KMS-11 (cell line): ENCODE data around the gene FARS2.

Experiments
- H2AFZ ChIP-seq: fragments of 200-600 bp; sonication (generic); 2 replicates; pipeline ENCODE4 v1.6.1; 2016; ENCODE audit warnings: antibody characterized with exemption, mixed run types, low read depth
- H3K27ac ChIP-seq: fragments of 200-600 bp; sonication (generic); 2 replicates; pipeline ENCODE4 v1.6.1; 2016; ENCODE audit warnings: mild to moderate bottlenecking, mixed run types
- H3K27me3 ChIP-seq: fragments of 200-600 bp; sonication (generic); 2 replicates; pipeline ENCODE4 v1.6.1; 2017; ENCODE audit warnings: mild to moderate bottlenecking, low read depth, mixed run types, moderate library complexity; ENCODE audit not compliant: insufficient read depth
- H3K36me3 ChIP-seq: fragments of 200-600 bp; sonication (generic); 2 replicates; pipeline ENCODE4 v1.6.1; 2017; ENCODE audit warnings: mild to moderate bottlenecking, mixed run types; ENCODE audit not compliant: insufficient read depth
- H3K4me1 ChIP-seq: fragments of 200-600 bp; sonication (generic); 2 replicates; pipeline ENCODE4 v1.6.1; 2016; ENCODE audit warnings: mild to moderate bottlenecking, low read depth, mixed run types; ENCODE audit not compliant: poor library complexity, severe bottlenecking
- H3K4me2 ChIP-seq: fragments of 200-600 bp; sonication (generic); 2 replicates; pipeline ENCODE4 v1.7.0; 2016; ENCODE audit warnings: mild to moderate bottlenecking, mixed run types
- H3K4me3 ChIP-seq: fragments of 200-600 bp; sonication (generic); IDR thresholded peaks from 2 replicates; pipeline ENCODE4 v1.6.1; 2017; ENCODE audit warnings: low read depth, low read length, mixed read lengths; ENCODE audit not compliant: insufficient read depth
- H3K79me2 ChIP-seq: fragments of 200-600 bp; sonication (generic); 2 replicates; pipeline ENCODE4 v1.6.1; 2016; ENCODE audit warnings: low read depth, mixed run types; ENCODE audit not compliant: insufficient read depth
- H3K9ac ChIP-seq: fragments of 200-600 bp; sonication (generic); 2 replicates; pipeline ENCODE4 v1.6.1; 2016; ENCODE audit warnings: mild to moderate bottlenecking, mixed run types
- H4K20me1 ChIP-seq: fragments of 200-600 bp; sonication (generic); 2 replicates; pipeline ENCODE4 v1.6.1; 2016; ENCODE audit warnings: mild to moderate bottlenecking, mixed run types; ENCODE audit not compliant: insufficient read depth
- TF ChIP-seq, protein P1 (sequence below): fragments of 200-600 bp; sonication (generic); conservative IDR thresholded peaks from 2 replicates; pipeline ENCODE4 v1.6.1; 2017; ENCODE audit warnings: low read depth, mild to moderate bottlenecking, antibody characterized with exemption, low read length, moderate library complexity, mixed read lengths

Gene FARS2

DNA sequence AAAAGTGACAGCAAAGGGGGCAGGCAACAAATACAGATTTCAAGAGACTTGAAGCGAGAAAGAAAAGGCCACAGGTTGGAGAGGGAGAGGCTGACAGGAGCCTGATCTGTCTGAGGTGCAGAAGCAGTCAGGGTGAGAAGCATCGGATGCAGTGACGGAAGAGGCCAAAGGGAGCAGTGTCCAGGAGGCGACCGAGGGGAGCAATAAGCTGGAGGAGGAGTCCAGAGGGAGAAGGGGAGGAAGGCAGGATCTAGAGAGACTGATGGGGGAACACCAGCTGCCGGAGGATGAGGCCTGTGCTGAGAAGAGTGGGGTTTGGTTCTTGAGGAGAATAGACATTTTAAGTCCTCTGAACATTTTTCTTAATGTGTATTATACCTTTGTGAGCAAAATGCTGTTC lies 23.8 kb downstream of the FARS2 start:
- Histone ChIP-seq H3K27ac (no peak overlapping the region), H2AFZ (no peak overlapping the region), H3K9ac (no peak overlapping the region), H4K20me1 (no peaks in the 10 kb centered on the region), H3K4me3 (no peak overlapping the region), H3K79me2 (no peaks in the 10 kb centered on the region), H3K4me1 (peaks cover 3% of the 10 kb centered on the region), H3K36me3 (no peaks in the 10 kb centered on the region), H3K27me3 (no peaks in the 10 kb centered on the region), H3K4me2 (no peak overlapping the region)
- TF ChIP-seq, protein P1, sequence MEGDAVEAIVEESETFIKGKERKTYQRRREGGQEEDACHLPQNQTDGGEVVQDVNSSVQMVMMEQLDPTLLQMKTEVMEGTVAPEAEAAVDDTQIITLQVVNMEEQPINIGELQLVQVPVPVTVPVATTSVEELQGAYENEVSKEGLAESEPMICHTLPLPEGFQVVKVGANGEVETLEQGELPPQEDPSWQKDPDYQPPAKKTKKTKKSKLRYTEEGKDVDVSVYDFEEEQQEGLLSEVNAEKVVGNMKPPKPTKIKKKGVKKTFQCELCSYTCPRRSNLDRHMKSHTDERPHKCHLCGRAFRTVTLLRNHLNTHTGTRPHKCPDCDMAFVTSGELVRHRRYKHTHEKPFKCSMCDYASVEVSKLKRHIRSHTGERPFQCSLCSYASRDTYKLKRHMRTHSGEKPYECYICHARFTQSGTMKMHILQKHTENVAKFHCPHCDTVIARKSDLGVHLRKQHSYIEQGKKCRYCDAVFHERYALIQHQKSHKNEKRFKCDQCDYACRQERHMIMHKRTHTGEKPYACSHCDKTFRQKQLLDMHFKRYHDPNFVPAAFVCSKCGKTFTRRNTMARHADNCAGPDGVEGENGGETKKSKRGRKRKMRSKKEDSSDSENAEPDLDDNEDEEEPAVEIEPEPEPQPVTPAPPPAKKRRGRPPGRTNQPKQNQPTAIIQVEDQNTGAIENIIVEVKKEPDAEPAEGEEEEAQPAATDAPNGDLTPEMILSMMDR: no peak

DNA sequence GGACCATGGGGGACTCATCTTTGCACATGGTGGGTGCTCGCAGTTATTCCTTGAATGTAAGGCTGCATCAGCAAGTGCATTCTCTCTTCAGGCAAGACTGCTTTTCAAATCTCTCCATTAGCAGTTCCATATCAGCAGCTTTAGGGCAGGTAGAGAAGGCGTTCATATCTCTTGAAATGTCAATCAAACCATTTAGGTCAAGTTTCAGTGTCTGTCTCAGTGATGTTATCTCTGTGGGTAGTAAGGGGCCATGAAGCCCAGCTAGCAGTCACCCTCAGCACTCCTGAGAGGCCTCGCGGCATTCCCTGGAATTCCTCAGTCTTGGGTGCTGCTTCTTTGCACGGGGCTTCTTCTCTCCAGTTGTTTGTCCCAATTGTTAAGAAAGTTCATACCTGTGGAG lies 24.2 kb downstream of the FARS2 start:
- H3K27me3 ChIP-seq: no peaks in the 10 kb centered on the region
- no peak overlapping the region for H3K4me2 ChIP-seq
- TF ChIP-seq, protein P1: no peak
- H4K20me1 ChIP-seq: no peaks in the 10 kb centered on the region
- H3K9ac ChIP-seq: no peak overlapping the region
- no peak overlapping the region for H3K4me3 ChIP-seq
- H3K36me3 ChIP-seq: no peaks in the 10 kb centered on the region
- no peaks in the 10 kb centered on the region for H3K79me2 ChIP-seq
- H2AFZ ChIP-seq: no peak overlapping the region
- H3K27ac ChIP-seq: no peak overlapping the region
- peaks cover 3% of the 10 kb centered on the region for H3K4me1 ChIP-seq

DNA sequence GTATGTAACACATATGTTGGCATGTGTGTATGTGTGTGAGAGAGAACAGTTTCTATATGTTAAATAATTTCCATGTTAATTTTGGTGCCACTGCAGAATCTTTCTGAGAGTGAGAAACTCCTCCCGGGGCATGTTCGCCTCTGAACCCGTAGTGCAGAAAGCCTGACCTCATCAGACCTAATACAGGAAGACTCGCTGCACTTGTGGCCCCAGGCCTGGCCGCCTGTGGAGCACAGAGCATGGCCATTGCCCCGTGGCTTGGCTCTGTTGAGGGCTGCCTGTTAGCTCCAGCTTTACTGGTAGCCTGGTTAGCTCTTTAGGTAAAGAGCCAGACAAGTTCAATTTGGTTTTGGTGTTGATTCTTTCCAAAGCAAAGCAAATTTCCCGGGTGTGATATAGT lies 25.5 kb downstream of the FARS2 start:
- Histone ChIP-seq H3K27me3 (no peaks in the 10 kb centered on the region), H3K79me2 (no peaks in the 10 kb centered on the region), H2AFZ (no peak overlapping the region), H3K27ac (no peak overlapping the region), H4K20me1 (no peaks in the 10 kb centered on the region), H3K4me1 (peaks cover 3% of the 10 kb centered on the region), H3K4me3 (no peak overlapping the region), H3K9ac (no peak overlapping the region), H3K4me2 (no peak overlapping the region), H3K36me3 (no peaks in the 10 kb centered on the region)
- TF ChIP-seq, protein P1: no peak

DNA sequence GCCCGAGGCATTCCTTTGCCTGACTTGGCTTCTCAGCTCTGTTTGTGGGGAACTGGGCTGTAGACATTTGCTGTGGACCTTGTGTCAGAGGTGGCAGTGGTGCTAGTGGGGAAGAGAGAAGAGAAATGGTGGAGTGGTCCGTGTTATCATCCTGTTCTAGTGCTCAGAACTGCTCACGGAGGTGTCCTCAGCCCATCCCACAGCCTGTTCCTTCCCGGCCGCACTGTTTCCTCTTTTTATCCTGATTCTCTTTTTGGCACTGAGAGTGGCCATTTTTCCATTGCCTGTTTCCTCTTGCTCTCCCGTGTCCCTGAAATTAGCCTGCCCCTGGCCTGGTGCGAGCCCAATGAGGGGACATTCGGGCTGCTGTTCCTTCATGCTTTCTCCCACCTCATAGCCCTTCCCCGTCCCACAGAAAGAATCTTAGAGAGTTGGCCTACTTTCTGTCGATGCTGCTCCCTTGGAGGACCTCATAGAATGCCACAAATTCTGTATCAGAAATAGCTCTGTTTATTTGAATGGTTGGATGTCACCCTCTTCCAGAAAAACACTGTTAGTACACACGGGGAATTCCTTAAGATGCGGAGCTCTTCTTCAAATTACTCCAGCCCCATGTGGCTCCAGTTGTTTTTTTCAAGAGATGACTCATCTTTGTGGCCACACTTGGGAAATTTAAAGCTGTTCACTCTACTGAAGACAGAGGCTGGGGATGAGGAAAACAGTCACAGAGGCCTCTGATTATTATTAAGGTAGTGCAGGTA lies 26.1 kb downstream of the FARS2 start:
- no peak overlapping the region for H2AFZ ChIP-seq
- TF ChIP-seq, protein P1: no peak
- H3K36me3 ChIP-seq: no peaks in the 10 kb centered on the region
- H3K27ac ChIP-seq: no peak overlapping the region
- H3K79me2 ChIP-seq: no peaks in the 10 kb centered on the region
- H4K20me1 ChIP-seq: no peaks in the 10 kb centered on the region
- H3K4me3 ChIP-seq: no peak overlapping the region
- peaks cover 3% of the 10 kb centered on the region for H3K4me1 ChIP-seq
- H3K4me2 ChIP-seq: no peak overlapping the region
- no peaks in the 10 kb centered on the region for H3K27me3 ChIP-seq
- no peak overlapping the region for H3K9ac ChIP-seq
